ENCODE data around the gene FNDC3A.

FNDC3A gene

DNA sequence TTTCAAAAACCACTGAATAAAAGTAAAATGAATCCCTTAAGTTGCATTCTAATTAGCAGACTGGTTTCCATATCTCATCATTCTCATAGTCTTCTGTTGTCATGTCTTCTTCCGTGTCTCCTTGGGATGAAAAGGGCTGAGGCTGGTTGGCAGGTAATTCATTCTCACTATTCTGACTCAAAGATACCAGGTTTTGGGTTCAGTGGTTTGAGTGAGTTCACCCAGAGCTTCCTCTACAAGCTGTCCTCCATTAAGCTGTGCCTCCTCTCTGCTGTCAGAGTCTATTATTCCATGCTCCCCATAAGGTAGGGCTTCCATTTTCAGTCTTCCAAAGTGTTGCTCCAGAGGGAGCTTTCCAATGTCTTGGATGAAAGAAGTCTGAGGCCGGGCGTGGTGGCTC is 68.3 kb downstream of the FNDC3A start:
- Histone ChIP-seq H3K4me3 (ENCODE audit: insufficient read length, low read depth) (no peak overlapping the region), H3K9ac (ENCODE audit: insufficient read length, low read depth) (no peak overlapping the region), H3K4me1 (ENCODE audit: insufficient read depth, insufficient read length) (no peaks in the 10 kb centered on the region), H3K9me3 (ENCODE audit: insufficient read depth, low read length) (no peaks in the 10 kb centered on the region), H3K36me3 (ENCODE audit: insufficient read depth, insufficient read length, low read length) (no peaks in the 10 kb centered on the region), H3K27me3 (ENCODE audit: insufficient read depth, insufficient read length) (no peaks in the 10 kb centered on the region)
- TF ChIP-seq YY1 (IDR thresholded peaks at IDR 0.05; ENCODE audit: insufficient read depth, insufficient read length) = no peak
- TF ChIP-seq ZNF274 (IDR thresholded peaks at IDR 0.05; ENCODE audit: low read depth, low read length) = no peak
- TF ChIP-seq SUZ12 (IDR thresholded peaks at IDR 0.05; ENCODE audit: extremely low read depth, insufficient read depth, insufficient read length) = no peak
- DNase-seq (ENCODE audit: low read depth, low spot score) = no peak

DNA sequence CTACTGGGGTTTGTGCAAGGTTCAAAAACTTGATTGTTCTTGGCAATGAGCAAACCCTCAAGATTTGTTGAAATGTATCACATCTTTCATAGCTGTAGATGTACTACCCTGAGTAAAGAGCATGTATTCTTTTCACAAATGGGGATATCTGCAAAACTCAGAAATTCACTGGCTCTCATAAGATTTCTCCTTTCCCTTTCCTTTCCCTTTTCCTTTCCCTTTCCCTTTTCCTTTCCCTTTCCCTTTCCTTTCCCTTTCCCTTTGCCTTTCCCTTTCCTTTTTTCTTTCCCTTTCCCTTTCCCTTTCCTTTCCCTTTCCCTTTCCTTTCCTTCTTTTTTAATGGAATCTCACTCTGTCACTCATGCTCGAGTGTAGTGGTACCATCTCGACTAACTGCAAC is 69.1 kb downstream of the FNDC3A start:
- H3K36me3 ChIP-seq (ENCODE audit: insufficient read depth, insufficient read length, low read length) = no peaks in the 10 kb centered on the region
- no peaks in the 10 kb centered on the region for H3K9me3 ChIP-seq (ENCODE audit: insufficient read depth, low read length)
- H3K4me3 ChIP-seq (ENCODE audit: insufficient read length, low read depth) = no peak overlapping the region

DNA sequence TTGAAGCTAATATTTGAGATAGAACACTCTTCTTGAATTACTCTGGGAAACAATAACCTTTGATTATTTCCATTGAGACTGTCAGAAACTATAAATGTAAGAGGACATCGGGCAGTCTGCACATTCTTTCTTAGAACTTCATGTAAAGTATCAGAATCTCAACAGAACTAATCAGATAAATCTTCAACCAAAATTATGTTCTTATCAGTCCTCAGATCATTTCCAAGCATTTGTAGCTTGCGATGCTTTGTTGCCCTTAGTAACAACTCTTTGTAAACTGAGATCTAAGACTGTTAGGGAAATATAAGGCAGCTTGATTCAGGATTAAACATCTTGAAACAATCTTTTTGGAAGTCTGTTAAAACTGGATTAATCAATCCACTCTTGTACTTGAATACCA is 70.3 kb downstream of the FNDC3A start:
- no peak for TF ChIP-seq SUZ12 (IDR thresholded peaks at IDR 0.05; ENCODE audit: extremely low read depth, insufficient read depth, insufficient read length)
- TF ChIP-seq YY1 (IDR thresholded peaks at IDR 0.05; ENCODE audit: insufficient read depth, insufficient read length) = no peak
- TF ChIP-seq ZNF274 (IDR thresholded peaks at IDR 0.05; ENCODE audit: low read depth, low read length) = no peak
- Histone ChIP-seq H3K4me1 (ENCODE audit: insufficient read depth, insufficient read length) (no peaks in the 10 kb centered on the region), H3K36me3 (ENCODE audit: insufficient read depth, insufficient read length, low read length) (no peaks in the 10 kb centered on the region), H3K9ac (ENCODE audit: insufficient read length, low read depth) (no peak overlapping the region), H3K9me3 (ENCODE audit: insufficient read depth, low read length) (no peaks in the 10 kb centered on the region), H3K27me3 (ENCODE audit: insufficient read depth, insufficient read length) (no peaks in the 10 kb centered on the region), H3K4me3 (ENCODE audit: insufficient read length, low read depth) (no peak overlapping the region)
- no peak for DNase-seq (ENCODE audit: low read depth, low spot score)

More for the DNA sequence above, 69.1 kb downstream of the FNDC3A start:
- no peaks in the 10 kb centered on the region for H3K4me1 ChIP-seq (ENCODE audit: insufficient read depth, insufficient read length)
- no peaks in the 10 kb centered on the region for H3K27me3 ChIP-seq (ENCODE audit: insufficient read depth, insufficient read length)
- DNase-seq (ENCODE audit: low read depth, low spot score) = no peak
- TF ChIP-seq SUZ12 (IDR thresholded peaks at IDR 0.05; ENCODE audit: extremely low read depth, insufficient read depth, insufficient read length) = no peak
- no peak for TF ChIP-seq ZNF274 (IDR thresholded peaks at IDR 0.05; ENCODE audit: low read depth, low read length)
- no peak for TF ChIP-seq YY1 (IDR thresholded peaks at IDR 0.05; ENCODE audit: insufficient read depth, insufficient read length)
- H3K9ac ChIP-seq (ENCODE audit: insufficient read length, low read depth) = no peak overlapping the region

DNA sequence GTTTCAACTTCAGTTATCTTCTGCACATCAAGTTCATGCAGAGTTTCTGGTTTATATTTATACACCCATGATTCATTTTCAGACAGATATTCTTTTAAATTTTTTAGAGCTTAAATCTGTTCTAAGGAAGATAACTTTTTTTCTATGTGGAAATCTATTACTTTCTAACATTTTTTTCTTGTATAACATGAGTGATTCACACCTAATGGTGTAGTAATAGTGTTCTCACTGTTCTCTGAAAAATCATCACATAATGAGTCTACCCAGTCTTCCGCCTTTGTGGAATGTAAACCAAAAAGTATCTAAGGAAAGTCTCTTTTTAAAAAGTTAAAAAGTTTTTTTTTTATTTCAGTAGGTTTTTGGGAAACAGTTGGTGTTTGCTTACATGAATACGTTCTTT is 70.8 kb downstream of the FNDC3A start:
- DNase-seq (ENCODE audit: low read depth, low spot score) = no peak
- Histone ChIP-seq H3K9ac (ENCODE audit: insufficient read length, low read depth) (no peak overlapping the region), H3K4me1 (ENCODE audit: insufficient read depth, insufficient read length) (no peaks in the 10 kb centered on the region), H3K27me3 (ENCODE audit: insufficient read depth, insufficient read length) (no peaks in the 10 kb centered on the region), H3K4me3 (ENCODE audit: insufficient read length, low read depth) (no peak overlapping the region), H3K9me3 (ENCODE audit: insufficient read depth, low read length) (no peaks in the 10 kb centered on the region), H3K36me3 (ENCODE audit: insufficient read depth, insufficient read length, low read length) (no peaks in the 10 kb centered on the region)
- no peak for TF ChIP-seq YY1 (IDR thresholded peaks at IDR 0.05; ENCODE audit: insufficient read depth, insufficient read length)
- TF ChIP-seq SUZ12 (IDR thresholded peaks at IDR 0.05; ENCODE audit: extremely low read depth, insufficient read depth, insufficient read length) = no peak
- no peak for TF ChIP-seq ZNF274 (IDR thresholded peaks at IDR 0.05; ENCODE audit: low read depth, low read length)

DNA sequence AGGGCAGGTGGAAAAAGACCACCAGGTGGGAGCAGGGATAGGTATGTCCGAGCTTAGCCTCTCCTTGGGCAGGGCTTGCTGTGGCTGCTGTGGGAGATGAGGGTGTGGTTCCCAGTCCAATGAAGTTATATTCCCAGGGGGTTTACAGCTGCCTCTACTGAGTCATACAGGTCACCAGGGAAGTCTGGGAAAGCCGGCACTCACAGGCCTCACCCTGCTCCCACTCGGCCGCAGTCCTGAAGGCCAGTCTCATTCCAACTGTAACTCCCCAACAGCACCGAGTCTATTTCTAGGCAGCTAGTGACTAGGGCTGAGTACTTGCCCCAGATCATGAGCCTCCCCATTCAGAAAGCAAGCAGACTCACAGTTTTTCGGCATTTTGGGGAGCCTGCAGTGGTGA is 77.1 kb downstream of the FNDC3A start:
- H3K4me1 ChIP-seq (ENCODE audit: insufficient read depth, insufficient read length) = peaks cover 3% of the 10 kb centered on the region
- H3K36me3 ChIP-seq (ENCODE audit: insufficient read depth, insufficient read length, low read length) = no peaks in the 10 kb centered on the region
- H3K9ac ChIP-seq (ENCODE audit: insufficient read length, low read depth) = no peak overlapping the region
- TF ChIP-seq ZNF274 (IDR thresholded peaks at IDR 0.05; ENCODE audit: low read depth, low read length) (no peak), YY1 (IDR thresholded peaks at IDR 0.05; ENCODE audit: insufficient read depth, insufficient read length) (no peak), SUZ12 (IDR thresholded peaks at IDR 0.05; ENCODE audit: extremely low read depth, insufficient read depth, insufficient read length) (no peak)
- no peak overlapping the region for H3K4me3 ChIP-seq (ENCODE audit: insufficient read length, low read depth)
- H3K9me3 ChIP-seq (ENCODE audit: insufficient read depth, low read length) = no peaks in the 10 kb centered on the region
- H3K27me3 ChIP-seq (ENCODE audit: insufficient read depth, insufficient read length) = no peaks in the 10 kb centered on the region
- no peak for DNase-seq (ENCODE audit: low read depth, low spot score)

DNA sequence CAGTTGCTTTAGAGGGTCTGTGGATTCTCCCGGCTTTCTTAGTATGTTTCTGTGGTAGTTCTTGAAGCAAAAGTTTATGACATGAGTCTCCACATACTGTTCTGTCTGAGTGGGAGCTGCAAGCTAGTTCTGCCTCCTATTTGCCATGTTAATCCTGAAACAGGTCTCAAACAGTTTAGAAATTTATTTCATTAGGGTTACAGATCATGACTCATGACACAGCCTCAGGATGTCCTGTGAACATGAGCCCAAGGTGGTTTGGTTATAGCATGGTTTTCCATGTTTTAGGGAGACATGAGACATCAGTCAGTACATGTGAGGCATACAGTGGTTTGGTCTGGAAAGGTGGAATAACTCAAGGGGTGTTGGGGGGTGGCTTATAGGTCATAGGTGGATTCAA is 77.5 kb downstream of the FNDC3A start:
- TF ChIP-seq ZNF274 (IDR thresholded peaks at IDR 0.05; ENCODE audit: low read depth, low read length) (no peak), SUZ12 (IDR thresholded peaks at IDR 0.05; ENCODE audit: extremely low read depth, insufficient read depth, insufficient read length) (no peak), YY1 (IDR thresholded peaks at IDR 0.05; ENCODE audit: insufficient read depth, insufficient read length) (no peak)

DNA sequence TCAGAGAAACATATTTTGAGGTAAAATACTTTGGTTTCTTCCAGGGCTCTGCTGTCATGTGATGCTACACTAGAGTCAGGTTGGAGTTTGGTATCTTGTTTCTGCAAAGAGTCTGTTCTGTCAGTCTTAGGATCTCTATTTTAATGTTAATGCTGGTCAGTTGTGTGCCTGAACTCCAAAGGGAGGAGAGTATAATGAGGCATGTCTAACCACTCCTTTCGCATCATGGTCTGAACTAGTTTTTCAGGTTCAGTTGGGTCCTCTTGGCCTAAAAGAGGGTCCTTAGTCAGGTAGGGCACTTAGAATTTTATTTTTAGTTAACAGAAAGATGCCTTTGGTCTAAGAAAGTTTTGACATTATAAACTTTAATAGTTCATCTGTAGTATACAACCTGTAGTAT is 78.2 kb downstream of the FNDC3A start:
- peaks cover 3% of the 10 kb centered on the region for H3K4me1 ChIP-seq (ENCODE audit: insufficient read depth, insufficient read length)
- H3K27me3 ChIP-seq (ENCODE audit: insufficient read depth, insufficient read length) = no peaks in the 10 kb centered on the region
- H3K4me3 ChIP-seq (ENCODE audit: insufficient read length, low read depth) = no peak overlapping the region
- no peak for TF ChIP-seq ZNF274 (IDR thresholded peaks at IDR 0.05; ENCODE audit: low read depth, low read length)
- no peaks in the 10 kb centered on the region for H3K36me3 ChIP-seq (ENCODE audit: insufficient read depth, insufficient read length, low read length)
- no peaks in the 10 kb centered on the region for H3K9me3 ChIP-seq (ENCODE audit: insufficient read depth, low read length)
- H3K9ac ChIP-seq (ENCODE audit: insufficient read length, low read depth) = no peak overlapping the region
- DNase-seq (ENCODE audit: low read depth, low spot score) = no peak

More for the DNA sequence above, 77.5 kb downstream of the FNDC3A start:
- DNase-seq (ENCODE audit: low read depth, low spot score) = no peak
- no peaks in the 10 kb centered on the region for H3K27me3 ChIP-seq (ENCODE audit: insufficient read depth, insufficient read length)
- H3K4me1 ChIP-seq (ENCODE audit: insufficient read depth, insufficient read length) = peaks cover 3% of the 10 kb centered on the region
- no peak overlapping the region for H3K4me3 ChIP-seq (ENCODE audit: insufficient read length, low read depth)
- H3K9ac ChIP-seq (ENCODE audit: insufficient read length, low read depth) = no peak overlapping the region
- H3K36me3 ChIP-seq (ENCODE audit: insufficient read depth, insufficient read length, low read length) = no peaks in the 10 kb centered on the region
- H3K9me3 ChIP-seq (ENCODE audit: insufficient read depth, low read length) = no peaks in the 10 kb centered on the region

DNA sequence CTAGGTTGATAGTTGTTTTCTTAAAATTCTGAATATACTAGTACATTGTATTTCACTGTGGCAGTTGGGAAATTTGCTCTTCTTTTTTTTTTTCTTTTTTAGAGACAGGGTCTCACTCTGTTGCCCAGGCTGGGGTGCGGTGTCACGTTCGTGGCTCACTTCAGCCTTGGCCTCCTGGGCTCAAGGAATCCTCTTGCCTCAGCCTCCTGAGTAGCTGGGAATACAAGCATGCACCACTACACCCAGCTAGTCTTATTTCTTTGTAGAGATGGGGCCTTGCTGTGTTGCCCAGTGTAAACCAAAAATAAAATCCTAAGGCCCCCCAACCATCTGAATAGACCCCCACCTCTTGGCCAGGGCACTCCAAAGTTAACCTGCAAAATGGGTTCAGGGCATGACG is 79.3 kb downstream of the FNDC3A start:
- TF ChIP-seq SUZ12 (IDR thresholded peaks at IDR 0.05; ENCODE audit: extremely low read depth, insufficient read depth, insufficient read length) (no peak), YY1 (IDR thresholded peaks at IDR 0.05; ENCODE audit: insufficient read depth, insufficient read length) (no peak), ZNF274 (IDR thresholded peaks at IDR 0.05; ENCODE audit: low read depth, low read length) (no peak)
- no peak overlapping the region for H3K9ac ChIP-seq (ENCODE audit: insufficient read length, low read depth)
- H3K27me3 ChIP-seq (ENCODE audit: insufficient read depth, insufficient read length) = no peaks in the 10 kb centered on the region
- no peak for DNase-seq (ENCODE audit: low read depth, low spot score)
- peaks cover 3% of the 10 kb centered on the region for H3K4me1 ChIP-seq (ENCODE audit: insufficient read depth, insufficient read length)
- H3K36me3 ChIP-seq (ENCODE audit: insufficient read depth, insufficient read length, low read length) = no peaks in the 10 kb centered on the region
- no peaks in the 10 kb centered on the region for H3K9me3 ChIP-seq (ENCODE audit: insufficient read depth, low read length)
- no peak overlapping the region for H3K4me3 ChIP-seq (ENCODE audit: insufficient read length, low read depth)

All from NT2/D1 (cell line).